Body of pancreas (tissue), 4 donors: Measurements from ENCODE around the gene SUPT4H1. TPM values are rescaled to one million over a fixed set of nuclear protein-coding genes. Genes with fewer than 3 reads are reported as not detected.

Experiments used
- ATAC-seq: fragments of 150-250 bp; one replicate; pipeline ENCODE4 v1.9.1; 2016
- DNase-seq, 4 donors: peaks; one replicate each; pipeline ENCODE4 v3.0.0-alpha.2; 2019
- H3K27ac ChIP-seq, 4 donors: fragments of 200-600 bp; sonication (generic); 1 replicate in 3 of 4; 2 replicates in 1 of 4; pipeline versions ENCODE4 v1.5.1 to v1.6.1; 2016 to 2019; ENCODE audit warnings: mild to moderate bottlenecking in 1 of 4, mixed read lengths in 1 of 4, moderate library complexity in 1 of 4
- H3K27me3 ChIP-seq, 2 donors: fragments of 200-600 bp; sonication (generic); one replicate each; pipeline ENCODE4 v1.6.0; 2016; ENCODE audit warnings: mild to moderate bottlenecking in 1 of 2
- H3K36me3 ChIP-seq, 2 donors: fragments of 200-600 bp; sonication (generic); replicated peaks in 1 of 2; 2 replicates each; pipeline ENCODE4 v1.5.1; 2016; ENCODE audit warnings: low read depth in 2 of 2; ENCODE audit not compliant: insufficient read depth in 1 of 2
- H3K4me1 ChIP-seq: fragments of 200-600 bp; sonication (generic); one replicate; pipeline ENCODE4 v1.6.0; 2016
- H3K4me3 ChIP-seq, 2 donors: fragments of 200-600 bp; sonication (generic); 1 replicate in 1 of 2; 2 replicates in 1 of 2; pipeline ENCODE4 v1.5.1; 2016 to 2019
- H3K9me3 ChIP-seq, 3 donors: fragments of 200-600 bp; sonication (generic); 1 replicate in 2 of 3; 2 replicates in 1 of 3; pipeline ENCODE4 v1.5.1; 2016
- CTCF ChIP-seq, 7 experiments: fragments of 450-650 bp in 4 of 7; fragments of 200-600 bp in 3 of 7; sonication (generic) in 3 of 7; IDR thresholded peaks; one replicate each; pipeline ENCODE4 v1.5.1; 2016 to 2019; ENCODE audit warnings: antibody characterized with exemption in 7 of 7
- POLR2A ChIP-seq, 3 donors: fragments of 450-650 bp; IDR thresholded peaks; one replicate each; pipeline ENCODE4 v1.6.1; 2016; ENCODE audit warnings: antibody characterized with exemption in 3 of 3, mild to moderate bottlenecking in 2 of 3
- WGBS, 2 donors: methylation state at CpG; one replicate each; pipeline ENCODE4 v1.1.5; 2017; 5-methylcytosine and 5-hydroxymethylcytosine counted together
- intact Hi-C: fragments of 100-400 bp; cut with DNase I; formaldehyde crosslinking; loops from one replicate; pipeline ENCODE4 v1.15.1; 2023
- total RNA-seq, 2 donors: library from RNA; depleted of rRNA; stranded (reverse); fragments of >200 nt; gene quantifications; one replicate each; pipeline ENCODE4 v1.1.0, GENCODE V29; 2016

SUPT4H1 gene
- total RNA-seq, 2 donors from 2014 or later, result 10.2 to 24.4 TPM

GRCh38 chr17:58325289-58325726 is 26.7 kb downstream of the SUPT4H1 start:
- Histone ChIP-seq H3K4me1 (peaks cover 14% of the 10 kb centered on the region), H3K4me3 (peak overlapping the region in 1 of 2 donors; percentile 51), H3K27me3 (no peaks in the 10 kb centered on the region), H3K36me3 (no peaks in the 10 kb centered on the region), H3K9me3 (no peaks in the 10 kb centered on the region), H3K27ac (no peak overlapping the region)
- intact Hi-C loops, result no loop called here
- WGBS, 2 donors, result 68 to 77% methylated on average over 10 to 11 of the region's 11 CpGs
- DNase-seq, result peak in 2 of 4 donors; percentile 32 to 35
- ATAC-seq, result no peak
- TF ChIP-seq POLR2A (IDR thresholded peaks at IDR 0.05) (no peak), CTCF (IDR thresholded peaks at IDR 0.05) (no peak)

DNA sequence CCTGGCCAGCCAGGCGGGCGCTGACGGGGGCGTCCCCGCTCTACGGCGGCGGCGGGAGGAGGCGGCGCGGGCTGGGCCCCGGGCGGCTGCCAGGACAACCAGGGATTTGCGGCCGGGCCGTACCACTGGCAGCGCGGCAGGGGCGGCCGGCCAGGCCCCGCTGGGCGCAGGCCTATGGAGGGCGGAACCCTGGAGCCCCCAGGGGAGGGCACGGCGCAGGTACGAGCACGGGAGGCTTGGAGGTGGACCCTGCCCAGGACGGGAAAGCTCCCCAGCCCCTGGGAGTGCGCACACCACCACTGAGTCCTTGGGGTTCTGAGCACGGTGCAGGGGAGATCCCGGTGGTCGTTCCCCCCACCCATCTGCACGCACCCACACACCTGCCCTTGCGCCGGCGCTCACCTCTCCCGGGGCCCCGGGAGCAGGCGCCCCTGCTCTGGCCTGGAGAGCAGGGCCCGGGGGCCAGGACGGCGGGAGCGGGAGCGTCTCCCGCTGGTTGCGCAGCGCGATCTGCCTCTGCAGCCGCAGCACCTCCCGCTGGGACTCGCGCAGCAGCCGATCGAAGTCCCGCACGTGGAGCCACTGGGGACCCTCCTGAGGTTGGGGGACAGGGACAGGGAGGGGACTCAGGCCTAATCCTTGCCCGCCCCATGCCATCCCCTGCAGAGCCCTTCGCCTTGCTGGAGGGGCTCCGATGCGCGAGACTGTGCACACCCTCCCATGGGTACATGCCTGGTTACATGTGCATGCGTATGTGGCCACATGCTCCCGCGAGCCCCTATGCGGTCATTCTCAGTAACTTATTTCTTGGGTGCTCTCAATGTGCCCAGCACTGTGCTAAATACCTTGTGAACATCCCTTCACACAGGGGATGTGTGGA is 27.4 kb downstream of the SUPT4H1 start:
- WGBS, 2 donors, result 1 to 3% methylated on average over 6 to 62 of the region's 66 CpGs
- Histone ChIP-seq H3K4me3 (peak overlapping the region; percentile 51 to 53), H3K27ac (peak overlapping the region in 3 of 4 donors; percentile 26 to 57 (median 48)), H3K9me3 (no peaks in the 10 kb centered on the region), H3K4me1 (peaks cover 14% of the 10 kb centered on the region), H3K36me3 (no peaks in the 10 kb centered on the region), H3K27me3 (no peaks in the 10 kb centered on the region)
- intact Hi-C loops, result no loop called here
- TF ChIP-seq POLR2A (IDR thresholded peaks at IDR 0.05) (peak; percentile 30 to 55 (median 51)), CTCF (IDR thresholded peaks at IDR 0.05) (no peak)
- peak; percentile 92 for ATAC-seq
- DNase-seq, result peak; percentile 64 to 75 (median 70)

GRCh38 chr17:58324056-58324408 is 28.0 kb downstream of the SUPT4H1 start:
- intact Hi-C loops, result no loop called here
- 3 to 5% methylated on average over 10 to 13 of the region's 13 CpGs for WGBS, 2 donors

DNA sequence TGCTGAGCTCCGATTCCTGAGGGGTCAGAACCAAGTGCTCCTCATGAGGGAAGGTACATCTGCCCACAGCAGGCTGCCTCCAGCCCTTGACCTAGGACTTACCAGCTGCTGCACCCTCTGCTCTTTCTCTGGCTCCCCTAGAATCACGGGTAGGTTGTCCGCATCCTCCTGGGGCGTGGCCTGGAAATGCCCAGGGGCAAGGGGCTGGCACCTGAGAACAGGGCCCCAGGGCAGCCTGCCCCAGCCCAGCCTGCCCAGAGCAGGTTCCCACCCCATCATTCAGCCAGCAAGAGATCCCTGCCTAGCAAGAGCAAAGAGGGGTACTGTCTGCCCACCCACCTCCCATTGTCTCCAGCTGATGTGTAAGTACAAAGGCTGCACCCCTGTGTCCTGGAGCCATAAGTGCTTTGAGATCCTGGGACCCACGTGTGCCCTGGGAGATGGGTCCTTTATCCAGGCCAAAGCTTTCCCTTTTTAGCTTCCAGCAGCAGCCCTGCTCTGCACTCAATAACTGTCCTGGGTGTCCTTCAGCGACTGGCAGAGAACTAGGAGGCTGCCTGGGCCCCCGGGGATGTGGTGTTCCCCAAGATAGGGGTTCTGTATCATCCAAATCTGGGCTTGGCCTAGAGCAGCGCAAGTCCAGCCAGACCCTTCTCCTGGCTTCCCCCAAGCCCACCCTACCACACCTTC is 28.5 kb downstream of the SUPT4H1 start:
- TF ChIP-seq POLR2A (IDR thresholded peaks at IDR 0.05) (no peak), CTCF (IDR thresholded peaks at IDR 0.05) (no peak)
- Histone ChIP-seq H3K4me1 (peaks cover 14% of the 10 kb centered on the region), H3K27me3 (no peaks in the 10 kb centered on the region), H3K9me3 (no peaks in the 10 kb centered on the region), H3K27ac (peak overlapping the region in 1 of 4 donors; percentile 57), H3K36me3 (no peaks in the 10 kb centered on the region), H3K4me3 (no peak overlapping the region)
- WGBS, 2 donors, result 53 to 78% methylated on average over 4 to 7 of the region's 8 CpGs
- DNase-seq (no peak), ATAC-seq (no peak)
- intact Hi-C loops, result no loop called here

More at GRCh38 chr17:58324056-58324408, 28.0 kb downstream of the SUPT4H1 start:
- peak overlapping the region; percentile 51 to 53 for H3K4me3 ChIP-seq
- no peaks in the 10 kb centered on the region for H3K27me3 ChIP-seq
- H3K36me3 ChIP-seq, result no peaks in the 10 kb centered on the region
- ATAC-seq, result peak; percentile 4
- peak overlapping the region in 3 of 4 donors; percentile 26 to 57 (median 48) for H3K27ac ChIP-seq
- TF ChIP-seq POLR2A (IDR thresholded peaks at IDR 0.05) (peak in 2 of 3 donors; percentile 35 to 37), CTCF (IDR thresholded peaks at IDR 0.05) (no peak)
- DNase-seq, result no peak
- H3K4me1 ChIP-seq, result peaks cover 14% of the 10 kb centered on the region
- H3K9me3 ChIP-seq, result no peaks in the 10 kb centered on the region
